Thyroid gland (tissue), 4 donors: ENCODE data around the gene MARK3. TPM values are rescaled to one million over a fixed set of nuclear protein-coding genes. Genes with fewer than 3 reads are reported as not detected.

Experiments used
- DNase-seq, 2 donors: peaks; one replicate each; pipeline ENCODE4 v3.0.0-alpha.2; 2019
- H3K27ac ChIP-seq, 3 donors: fragments of 200-600 bp; sonication (generic); 1 replicate in 2 of 3; 2 replicates in 1 of 3; pipeline ENCODE4 v1.5.1; 2016 to 2019; ENCODE audit warnings: mild to moderate bottlenecking in 1 of 3, moderate library complexity in 1 of 3
- H3K27me3 ChIP-seq: fragments of 200-600 bp; sonication (generic); one replicate; pipeline ENCODE4 v1.5.1; 2019
- H3K36me3 ChIP-seq, 2 donors: fragments of 200-600 bp; sonication (generic); one replicate each; pipeline ENCODE4 v1.5.1; 2016 to 2019
- H3K4me1 ChIP-seq, 2 donors: fragments of 200-600 bp; sonication (generic); one replicate each; pipeline ENCODE4 v1.5.1; 2017 to 2019
- H3K4me3 ChIP-seq, 3 donors: fragments of 200-600 bp; sonication (generic); replicated peaks in 1 of 3; 1 replicate in 2 of 3; 2 replicates in 1 of 3; pipeline ENCODE4 v1.5.1; 2016; ENCODE audit warnings: mild to moderate bottlenecking in 1 of 3
- H3K9me3 ChIP-seq: fragments of 200-600 bp; sonication (generic); one replicate; pipeline ENCODE4 v1.5.1; 2017
- POLR2A ChIP-seq, 2 donors: fragments of 450-650 bp; IDR thresholded peaks; one replicate each; pipeline ENCODE4 v1.6.1; 2017; ENCODE audit warnings: antibody characterized with exemption in 2 of 2, mild to moderate bottlenecking in 2 of 2, moderate library complexity in 1 of 2
- WGBS, 2 donors: methylation state at CpG; one replicate each; pipeline ENCODE4 v1.1.5; 2017; 5-methylcytosine and 5-hydroxymethylcytosine counted together
- intact Hi-C: fragments of 100-400 bp; cut with DNase I; formaldehyde crosslinking; loops from one replicate; pipeline ENCODE4 v1.15.1; 2023
- total RNA-seq, 4 donors: library from RNA; depleted of rRNA; stranded (reverse); fragments of >200 nt; gene quantifications; one replicate each; pipeline ENCODE4 v1.2.3, GENCODE V29; 2016
- TF ChIP-seq, protein P1 (sequence below), 6 experiments: fragments of 200-600 bp in 3 of 6; fragments of 450-650 bp in 3 of 6; sonication (generic) in 3 of 6; IDR thresholded peaks; one replicate each; pipeline ENCODE4 v1.5.1; 2016 to 2019; ENCODE audit warnings: antibody characterized with exemption in 6 of 6, mild to moderate bottlenecking in 2 of 6, inconsistent platforms in 1 of 6, moderate library complexity in 1 of 6

Gene MARK3
- total RNA-seq, 4 donors from 2014 or later = 105 to 164 (median 114) TPM

- Histone ChIP-seq H3K9me3 (no peaks in the 10 kb centered on the region), H3K27ac (no peak overlapping the region), H3K4me3 (no peak overlapping the region), H3K27me3 (no peaks in the 10 kb centered on the region), H3K4me1 (no peaks in the 10 kb centered on the region), H3K36me3 (peaks cover 18 to 47% of the 10 kb centered on the region in 2 donors)
- WGBS, 2 donors = 90 to 95% methylated on average over 3 of the region's 3 CpGs
- no peak for DNase-seq
- TF ChIP-seq, protein P1, sequence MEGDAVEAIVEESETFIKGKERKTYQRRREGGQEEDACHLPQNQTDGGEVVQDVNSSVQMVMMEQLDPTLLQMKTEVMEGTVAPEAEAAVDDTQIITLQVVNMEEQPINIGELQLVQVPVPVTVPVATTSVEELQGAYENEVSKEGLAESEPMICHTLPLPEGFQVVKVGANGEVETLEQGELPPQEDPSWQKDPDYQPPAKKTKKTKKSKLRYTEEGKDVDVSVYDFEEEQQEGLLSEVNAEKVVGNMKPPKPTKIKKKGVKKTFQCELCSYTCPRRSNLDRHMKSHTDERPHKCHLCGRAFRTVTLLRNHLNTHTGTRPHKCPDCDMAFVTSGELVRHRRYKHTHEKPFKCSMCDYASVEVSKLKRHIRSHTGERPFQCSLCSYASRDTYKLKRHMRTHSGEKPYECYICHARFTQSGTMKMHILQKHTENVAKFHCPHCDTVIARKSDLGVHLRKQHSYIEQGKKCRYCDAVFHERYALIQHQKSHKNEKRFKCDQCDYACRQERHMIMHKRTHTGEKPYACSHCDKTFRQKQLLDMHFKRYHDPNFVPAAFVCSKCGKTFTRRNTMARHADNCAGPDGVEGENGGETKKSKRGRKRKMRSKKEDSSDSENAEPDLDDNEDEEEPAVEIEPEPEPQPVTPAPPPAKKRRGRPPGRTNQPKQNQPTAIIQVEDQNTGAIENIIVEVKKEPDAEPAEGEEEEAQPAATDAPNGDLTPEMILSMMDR (IDR thresholded peaks at IDR 0.05) = no peak
- TF ChIP-seq POLR2A (IDR thresholded peaks at IDR 0.05) = no peak
- intact Hi-C loops = no loop called here
Observed at GRCh38 chr14:103476065-103476464, 90.8 kb downstream of the MARK3 start.

- H3K27ac ChIP-seq = no peak overlapping the region
- H3K36me3 ChIP-seq = peaks cover 18 to 45% of the 10 kb centered on the region in 2 donors
- TF ChIP-seq, protein P1 (IDR thresholded peaks at IDR 0.05) = no peak
- no peak for TF ChIP-seq POLR2A (IDR thresholded peaks at IDR 0.05)
- H3K4me1 ChIP-seq = no peaks in the 10 kb centered on the region
- DNase-seq = no peak
- no peak overlapping the region for H3K4me3 ChIP-seq
- intact Hi-C loops = no loop called here
- H3K9me3 ChIP-seq = no peaks in the 10 kb centered on the region
- no peaks in the 10 kb centered on the region for H3K27me3 ChIP-seq
- 88% methylated on average over 5 of the region's 5 CpGs for WGBS, 2 donors
Observed at GRCh38 chr14:103476631-103477030, 91.4 kb downstream of the MARK3 start.

DNA sequence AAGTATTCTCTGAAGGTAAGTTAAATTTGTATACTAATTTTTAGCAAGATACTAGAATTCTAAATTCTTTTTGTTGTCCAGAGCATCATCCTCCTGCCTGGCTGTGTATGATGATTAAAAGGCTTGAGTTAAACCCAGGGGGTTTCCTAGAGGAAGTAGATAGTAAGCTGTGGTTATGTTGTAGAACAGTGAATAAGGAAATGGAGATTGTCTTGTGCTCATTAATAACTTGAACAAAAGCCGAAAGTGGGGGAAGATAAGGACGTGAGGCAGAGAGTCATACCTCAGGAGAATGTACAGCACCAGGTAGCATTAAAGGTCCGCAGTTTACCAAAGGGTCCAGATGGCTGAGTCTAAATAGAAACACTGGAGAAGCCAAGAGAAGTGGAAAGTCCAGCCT lies 95.4 kb downstream of the MARK3 start:
- Histone ChIP-seq H3K4me3 (no peak overlapping the region), H3K27me3 (no peaks in the 10 kb centered on the region), H3K27ac (no peak overlapping the region), H3K9me3 (no peaks in the 10 kb centered on the region), H3K4me1 (no peaks in the 10 kb centered on the region), H3K36me3 (peaks cover 12 to 27% of the 10 kb centered on the region in 2 donors)
- DNase-seq = no peak
- TF ChIP-seq POLR2A (IDR thresholded peaks at IDR 0.05) = no peak
- TF ChIP-seq, protein P1 (IDR thresholded peaks at IDR 0.05) = no peak
- 83 to 84% methylated on average over 3 of the region's 3 CpGs for WGBS, 2 donors
- intact Hi-C loops = no loop called here

DNA sequence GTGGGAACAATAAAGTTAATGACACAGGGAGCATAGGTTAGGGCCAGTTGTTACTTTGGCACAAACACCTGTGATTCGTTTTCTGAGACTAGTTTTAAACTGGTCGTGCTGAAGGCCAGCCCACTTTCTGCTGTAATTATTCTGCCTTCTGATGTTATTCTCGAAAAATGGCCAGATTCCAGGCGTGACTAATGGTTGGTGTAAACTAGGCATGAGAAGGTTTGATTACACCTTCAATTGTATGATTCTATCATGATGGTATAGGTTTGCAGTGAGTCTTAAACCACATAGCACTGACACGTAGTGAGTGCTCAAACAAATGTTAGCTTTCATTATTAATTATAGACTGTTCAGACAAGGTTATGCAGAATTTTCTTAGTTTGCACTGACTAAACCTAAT lies 98.4 kb downstream of the MARK3 start:
- Histone ChIP-seq H3K4me3 (no peak overlapping the region), H3K27ac (no peak overlapping the region), H3K9me3 (no peaks in the 10 kb centered on the region), H3K27me3 (no peaks in the 10 kb centered on the region), H3K36me3 (peaks cover 12 to 24% of the 10 kb centered on the region in 2 donors), H3K4me1 (no peaks in the 10 kb centered on the region)
- no peak for TF ChIP-seq POLR2A (IDR thresholded peaks at IDR 0.05)
- TF ChIP-seq, protein P1 (IDR thresholded peaks at IDR 0.05) = no peak
- intact Hi-C loops = no loop called here
- 77 to 83% methylated on average over 5 of the region's 5 CpGs for WGBS, 2 donors
- DNase-seq = no peak

DNA sequence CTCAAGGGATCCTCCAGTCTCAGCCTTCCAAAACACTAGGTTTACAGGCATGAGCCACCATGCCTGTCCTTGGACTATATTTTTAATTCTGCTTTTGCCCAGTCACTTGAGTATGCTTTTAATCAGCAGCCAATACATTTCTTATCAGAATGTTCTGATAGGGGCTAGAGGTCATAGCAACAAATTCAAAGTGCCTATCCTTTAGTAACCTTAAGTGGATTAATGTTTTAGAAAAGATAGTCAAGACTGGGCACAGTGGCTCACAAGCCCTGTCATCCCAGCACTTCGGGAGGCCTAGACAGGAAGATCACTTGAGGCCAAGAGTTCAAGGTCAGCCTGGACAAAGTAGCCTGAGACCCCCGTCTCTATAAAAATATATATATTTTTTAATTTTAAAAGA lies 100.3 kb downstream of the MARK3 start:
- intact Hi-C loops = no loop called here
- H3K4me3 ChIP-seq = no peak overlapping the region
- no peaks in the 10 kb centered on the region for H3K27me3 ChIP-seq
- peaks cover 12 to 21% of the 10 kb centered on the region in 2 donors for H3K36me3 ChIP-seq
- 85 to 96% methylated on average over 2 of the region's 2 CpGs for WGBS, 2 donors
- H3K27ac ChIP-seq = no peak overlapping the region
- no peaks in the 10 kb centered on the region for H3K9me3 ChIP-seq
- DNase-seq = no peak
- TF ChIP-seq POLR2A (IDR thresholded peaks at IDR 0.05) = no peak
- TF ChIP-seq, protein P1 (IDR thresholded peaks at IDR 0.05) = no peak
- no peaks in the 10 kb centered on the region for H3K4me1 ChIP-seq
